NCI-H748 (cell line): ENCODE measurements around the gene SUMO4.

ENCODE experiments used
- DNase-seq: peaks from one replicate; lab custom pipeline; 2025; ENCODE audit not compliant: unreplicated experiment; lab: John Stamatoyannopoulos, UW

SUMO4 gene

GRCh38 chr6:149400050-149400449 is at the start of gene SUMO4:
Gene SUMO4 (plus strand): TSS chr6:149400262. CDS start chr6:149400392, 130 bp downstream.
- DNase-seq: no peak

GRCh38 chr6:149354009-149354408 is 46.1 kb upstream of the SUMO4 start:
- peak; percentile 86 for DNase-seq

DNA sequence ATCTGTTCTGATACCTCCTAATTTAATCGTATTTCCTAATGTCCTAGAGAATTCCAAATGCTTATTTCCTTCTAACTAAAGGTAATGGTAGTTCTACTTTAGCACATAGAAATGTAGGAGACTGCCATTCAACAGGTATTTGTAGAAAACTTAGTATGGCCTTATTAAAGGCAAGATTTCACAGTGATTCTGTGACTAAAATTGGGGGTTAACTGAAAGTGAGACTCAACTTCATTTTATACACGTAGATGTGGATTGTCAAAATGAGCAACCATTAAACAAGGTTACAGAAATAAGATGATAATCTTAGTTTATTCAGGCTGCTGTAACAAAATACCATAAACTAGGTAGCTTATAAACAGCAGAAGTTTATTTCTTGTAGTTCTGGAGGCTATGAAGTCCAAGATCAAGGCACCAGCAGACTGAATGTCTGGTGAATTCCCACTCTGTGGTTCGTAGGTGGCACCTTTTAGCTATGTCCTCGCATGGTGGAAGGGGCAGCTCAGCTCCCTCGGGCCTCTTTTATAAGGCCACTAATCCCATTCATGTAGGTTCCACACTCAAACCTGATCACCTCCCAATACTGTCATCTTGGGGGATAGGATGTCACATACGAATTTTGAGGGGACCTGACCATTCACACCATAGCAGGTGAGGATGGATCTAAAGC is 43.8 kb upstream of the SUMO4 start:
- no peak for DNase-seq

- no peak for DNase-seq
These were observed 42.1 kb upstream of the SUMO4 start for GRCh38 chr6:149357726-149358538.

DNA sequence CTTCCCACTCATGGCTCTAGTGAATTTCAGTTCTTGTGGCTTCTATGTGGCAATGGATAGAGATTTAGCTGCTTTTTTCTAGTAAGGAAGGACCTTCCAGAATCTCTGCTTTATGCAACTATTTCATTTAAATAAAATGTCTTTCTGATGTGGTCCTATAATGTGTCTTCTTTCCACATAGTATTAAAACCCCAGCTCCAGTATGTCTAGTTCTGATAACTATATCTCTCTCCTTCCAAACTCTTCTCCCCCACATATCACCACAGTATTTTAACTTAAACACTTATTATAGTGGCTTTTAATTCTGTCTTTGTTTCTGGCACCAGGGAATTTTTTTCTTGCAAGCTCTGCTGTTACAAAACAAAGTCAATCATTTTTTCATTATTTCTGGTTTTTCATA is 40.6 kb upstream of the SUMO4 start:
- no peak for DNase-seq

DNA sequence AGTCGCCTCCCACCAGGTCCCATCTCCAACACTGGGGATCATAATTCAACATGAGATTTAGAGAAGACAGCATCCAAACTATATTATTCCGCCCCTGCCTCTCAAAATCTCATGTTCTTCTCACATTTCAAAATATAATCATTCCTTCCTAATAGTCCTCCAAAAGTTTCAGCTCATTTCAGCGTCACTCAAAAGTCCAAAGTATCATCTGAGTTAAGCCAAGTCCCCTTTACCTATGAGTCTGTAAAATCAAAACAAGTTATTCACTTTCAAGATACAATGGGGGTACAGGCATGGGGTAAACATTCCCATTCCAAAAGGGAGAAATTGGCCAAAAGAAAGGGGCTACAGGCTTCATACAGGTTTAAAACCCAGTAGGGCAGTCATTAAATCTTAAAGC is 39.5 kb upstream of the SUMO4 start:
- DNase-seq: no peak

- DNase-seq: no peak
These were observed 37.8 kb upstream of the SUMO4 start for GRCh38 chr6:149362289-149362688.

GRCh38 chr6:149363154-149363553 is 36.9 kb upstream of the SUMO4 start:
- no peak for DNase-seq

GRCh38 chr6:149364557-149364956 is 35.5 kb upstream of the SUMO4 start:
- no peak for DNase-seq

- DNase-seq: no peak
These were observed 34.9 kb upstream of the SUMO4 start for GRCh38 chr6:149365197-149365596.

GRCh38 chr6:149366267-149366921 is 33.7 kb upstream of the SUMO4 start:
- no peak for DNase-seq

DNA sequence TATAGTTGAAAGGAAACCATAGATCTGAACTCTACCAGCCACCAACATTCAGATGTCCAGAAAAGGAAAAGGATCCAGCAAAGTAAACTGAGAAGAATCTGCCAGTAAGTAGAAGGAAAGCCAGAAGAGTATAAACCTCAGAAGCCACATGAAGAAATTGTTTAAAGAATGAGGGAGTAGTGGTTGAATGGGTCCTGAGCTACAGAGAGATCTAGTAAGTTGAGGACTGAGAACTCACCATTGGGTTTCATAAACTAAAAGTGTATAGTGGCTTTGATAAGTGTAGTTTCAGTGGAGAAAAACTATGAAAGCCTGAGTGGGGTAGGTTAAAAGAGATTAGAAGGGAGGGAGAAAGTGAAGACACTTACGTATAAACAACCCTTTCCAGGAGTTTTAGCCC is 32.0 kb upstream of the SUMO4 start:
- no peak for DNase-seq

DNA sequence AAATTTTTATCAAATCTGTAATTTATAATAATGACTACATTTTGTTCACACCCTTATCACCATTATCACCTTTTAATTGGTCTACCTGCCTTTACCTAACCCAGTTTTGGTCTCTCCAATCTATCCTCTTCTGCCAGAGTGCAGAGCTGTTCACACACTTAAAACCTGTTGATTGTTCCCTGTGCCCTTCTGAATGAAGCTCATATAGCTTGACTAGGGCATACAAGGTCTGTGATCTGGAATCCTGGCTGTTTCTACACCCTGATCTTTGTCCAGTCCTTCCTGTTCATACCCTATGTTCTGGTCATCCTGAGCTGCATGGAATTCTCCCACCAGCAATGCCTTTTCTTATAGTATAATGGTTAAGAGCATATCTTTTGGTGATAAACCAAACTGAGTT is 28.9 kb upstream of the SUMO4 start:
- DNase-seq: no peak

DNA sequence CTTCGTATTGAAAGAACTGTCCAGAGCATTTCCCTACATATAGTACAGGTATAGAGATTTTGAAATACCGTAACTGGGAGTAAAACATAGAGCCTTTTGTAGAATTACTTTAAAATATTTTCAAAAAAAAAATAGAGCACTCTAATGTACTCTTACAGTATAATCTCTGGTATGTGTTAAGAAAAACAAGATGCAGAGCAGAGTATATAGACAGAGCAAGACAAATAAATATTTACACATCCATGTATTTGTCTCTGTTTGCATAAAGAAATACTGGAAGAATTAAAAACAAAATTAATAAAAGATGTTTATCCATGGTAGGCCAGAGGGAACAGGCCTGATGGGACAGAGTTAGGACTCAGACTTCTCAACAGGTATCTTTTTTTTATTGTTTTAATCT is 28.0 kb upstream of the SUMO4 start:
- no peak for DNase-seq

GRCh38 chr6:149373511-149373910 is 26.6 kb upstream of the SUMO4 start:
- DNase-seq: no peak

GRCh38 chr6:149379977-149380376 is 20.1 kb upstream of the SUMO4 start:
- DNase-seq: no peak

DNA sequence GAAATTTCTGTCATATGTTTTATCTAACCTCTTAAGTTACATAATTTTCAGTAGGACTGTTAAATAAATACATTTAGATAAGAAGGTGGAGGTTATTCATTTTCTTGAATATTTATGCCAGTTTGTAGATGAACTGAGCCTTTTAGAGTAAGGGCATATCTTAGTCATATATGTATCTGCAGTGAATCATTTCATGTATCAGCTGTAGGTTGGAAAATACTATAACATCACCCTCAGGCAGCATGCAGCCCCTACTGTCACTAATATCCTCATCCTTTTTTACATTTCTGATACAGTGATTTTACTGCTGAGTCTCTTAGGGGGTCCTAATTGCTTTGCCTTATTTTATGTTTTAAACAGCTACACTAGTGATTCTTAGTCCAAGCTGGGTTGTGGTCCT is 19.5 kb upstream of the SUMO4 start:
- no peak for DNase-seq

DNA sequence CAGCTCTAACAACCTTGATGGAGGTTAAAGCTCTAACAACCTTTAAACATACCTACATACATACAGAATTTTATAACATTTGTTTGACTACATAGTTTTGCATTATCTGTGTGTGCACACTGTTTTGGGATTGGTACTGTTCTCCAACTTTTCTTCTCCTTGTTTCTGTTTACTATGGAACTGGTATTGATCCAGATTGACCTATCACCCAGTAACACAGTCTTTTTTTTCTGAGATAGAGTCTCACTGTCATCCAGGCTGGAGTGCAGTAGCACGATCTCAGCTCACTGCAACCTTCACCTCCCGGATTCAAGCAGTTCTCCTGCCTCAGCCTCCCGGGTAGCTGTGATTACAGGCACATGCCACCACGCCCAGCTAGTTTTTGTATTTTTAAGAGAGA is 16.7 kb upstream of the SUMO4 start:
- DNase-seq: no peak

- DNase-seq: no peak
These were observed 15.6 kb upstream of the SUMO4 start for GRCh38 chr6:149384464-149384863.

GRCh38 chr6:149385998-149386646 is 13.9 kb upstream of the SUMO4 start:
- no peak for DNase-seq

GRCh38 chr6:149387779-149388512 is 12.1 kb upstream of the SUMO4 start:
- no peak for DNase-seq
